ENCODE data around the gene COL25A1.

Gene COL25A1

GRCh38 chr4:108946237-108946636 is 356.2 kb downstream of the COL25A1 start:
- no peak for TF ChIP-seq CTCF (IDR thresholded peaks at IDR 0.05; ENCODE audit: control insufficient read depth, insufficient read depth, low read depth, low read length, missing control alignments)
- no peak for DNase-seq (ENCODE audit: low read depth)
- no peak overlapping the region for H3K4me3 ChIP-seq (ENCODE audit: control insufficient read depth, low read depth, low read length)

GRCh38 chr4:108943976-108944591 is 358.4 kb downstream of the COL25A1 start:
- no peak for TF ChIP-seq CTCF (IDR thresholded peaks at IDR 0.05; ENCODE audit: control insufficient read depth, insufficient read depth, low read depth, low read length, missing control alignments)
- H3K4me3 ChIP-seq (ENCODE audit: control insufficient read depth, low read depth, low read length) = no peak overlapping the region
- DNase-seq (ENCODE audit: low read depth) = no peak

GRCh38 chr4:108943371-108943770 is 359.1 kb downstream of the COL25A1 start:
- no peak for DNase-seq (ENCODE audit: low read depth)
- no peak overlapping the region for H3K4me3 ChIP-seq (ENCODE audit: control insufficient read depth, low read depth, low read length)
- TF ChIP-seq CTCF (IDR thresholded peaks at IDR 0.05; ENCODE audit: control insufficient read depth, insufficient read depth, low read depth, low read length, missing control alignments) = no peak

GRCh38 chr4:108941904-108942430 is 360.5 kb downstream of the COL25A1 start:
- TF ChIP-seq CTCF (IDR thresholded peaks at IDR 0.05; ENCODE audit: control insufficient read depth, insufficient read depth, low read depth, low read length, missing control alignments) = no peak
- no peak for DNase-seq (ENCODE audit: low read depth)
- H3K4me3 ChIP-seq (ENCODE audit: control insufficient read depth, low read depth, low read length) = no peak overlapping the region

- no peak for DNase-seq (ENCODE audit: low read depth)
- no peak for TF ChIP-seq CTCF (IDR thresholded peaks at IDR 0.05; ENCODE audit: control insufficient read depth, insufficient read depth, low read depth, low read length, missing control alignments)
- no peak overlapping the region for H3K4me3 ChIP-seq (ENCODE audit: control insufficient read depth, low read depth, low read length)
Observed at GRCh38 chr4:108940634-108941033, 361.8 kb downstream of the COL25A1 start.

- H3K4me3 ChIP-seq (ENCODE audit: control insufficient read depth, low read depth, low read length) = no peak overlapping the region
- no peak for TF ChIP-seq CTCF (IDR thresholded peaks at IDR 0.05; ENCODE audit: control insufficient read depth, insufficient read depth, low read depth, low read length, missing control alignments)
Observed at GRCh38 chr4:108940149-108940548, 362.3 kb downstream of the COL25A1 start.

More at GRCh38 chr4:108940149-108940548, 362.3 kb downstream of the COL25A1 start:
- DNase-seq (ENCODE audit: low read depth) = no peak

All from AG09309 (cell line).